GM23338 (cell line): ENCODE measurements around the gene C2orf92. TPM values are rescaled to one million over a fixed set of nuclear protein-coding genes. Genes with fewer than 3 reads are reported as not detected.
"Not testable (repeated sequence)": the region's sequence is repeated elsewhere in the genome, so short reads cannot be mapped to it uniquely, and the experiment has no call there.

Source experiments
- ATAC-seq: fragments of 200-7000 bp; cut with Tn5 transposase; 3 replicates; pipeline ENCODE4 v1.9.1; 2020
- DNase-seq: peaks from one replicate; pipeline ENCODE4 v3.0.0-alpha.2; 2015; ENCODE audit warnings: low spot score
- H2AFZ ChIP-seq: fragments of 200-600 bp; sonication (generic); 2 replicates; pipeline ENCODE4 v1.8.0; 2016; ENCODE audit warnings: antibody characterized with exemption, mild to moderate bottlenecking, moderate library complexity
- H3F3A ChIP-seq: fragments of 200-600 bp; sonication (generic); replicated peaks from 2 replicates; pipeline ENCODE4 v1.8.0; 2017; ENCODE audit warnings: antibody characterized with exemption, mixed run types, low read depth
- H3K27ac ChIP-seq: fragments of 200-600 bp; sonication (generic); 2 replicates; pipeline ENCODE4 v1.6.1; 2016; ENCODE audit warnings: low read depth
- H3K27me3 ChIP-seq: fragments of 200-600 bp; sonication (generic); 2 replicates; pipeline ENCODE4 v1.8.0; 2016; ENCODE audit warnings: mild to moderate bottlenecking, mixed run types, moderate library complexity; ENCODE audit not compliant: insufficient read depth
- H3K36me3 ChIP-seq: fragments of 200-600 bp; sonication (generic); 2 replicates; pipeline ENCODE4 v1.8.0; 2016; ENCODE audit warnings: mild to moderate bottlenecking; ENCODE audit not compliant: insufficient read depth
- H3K4me1 ChIP-seq: fragments of 200-600 bp; sonication (generic); 2 replicates; pipeline ENCODE4 v1.8.0; 2016; ENCODE audit warnings: mild to moderate bottlenecking, moderate library complexity; ENCODE audit not compliant: insufficient read depth
- H3K4me2 ChIP-seq: fragments of 200-600 bp; sonication (generic); 2 replicates; pipeline ENCODE4 v1.7.1; 2017; ENCODE audit warnings: mixed run types
- H3K4me3 ChIP-seq: fragments of 200-600 bp; sonication (generic); 2 replicates; pipeline ENCODE4 v1.6.1; 2016; ENCODE audit warnings: mixed run types
- H3K79me2 ChIP-seq: fragments of 200-600 bp; sonication (generic); replicated peaks from 2 replicates; pipeline ENCODE4 v1.8.0; 2017; ENCODE audit warnings: mild to moderate bottlenecking; ENCODE audit not compliant: insufficient read depth
- H3K9me2 ChIP-seq: fragments of 200-600 bp; sonication (generic); 2 replicates; pipeline ENCODE4 v1.8.0; 2017; ENCODE audit not compliant: insufficient read depth
- H4K20me1 ChIP-seq: fragments of 200-600 bp; sonication (generic); replicated peaks from 2 replicates; pipeline ENCODE4 v1.8.0; 2017; ENCODE audit warnings: mild to moderate bottlenecking; ENCODE audit not compliant: insufficient read depth
- H3K27ac Mint-ChIP-seq: 2 replicates; pipeline ENCODE4 v1.8.0; 2020; ENCODE audit warnings: inconsistent platforms, mild to moderate bottlenecking, moderate library complexity, mixed read lengths
- H3K27me3 Mint-ChIP-seq: 3 replicates; pipeline ENCODE4 v1.8.0; 2022; ENCODE audit warnings: low read depth, mild to moderate bottlenecking, moderate library complexity, mixed read lengths, inconsistent platforms; ENCODE audit not compliant: insufficient read depth, poor library complexity
- H3K36me3 Mint-ChIP-seq: 3 replicates; pipeline ENCODE4 v1.8.0; 2021; ENCODE audit warnings: low read depth, mild to moderate bottlenecking, inconsistent platforms, moderate library complexity, mixed read lengths
- H3K4me1 Mint-ChIP-seq: 3 replicates; pipeline ENCODE4 v1.8.0; 2020; ENCODE audit warnings: mild to moderate bottlenecking, inconsistent platforms, mixed read lengths
- H3K4me3 Mint-ChIP-seq: 3 replicates; pipeline ENCODE4 v1.8.0; 2021; ENCODE audit warnings: moderate library complexity, mild to moderate bottlenecking, inconsistent platforms, mixed read lengths
- H3K9me3 Mint-ChIP-seq: 3 replicates; pipeline ENCODE4 v1.8.0; 2020; ENCODE audit warnings: moderate library complexity, mild to moderate bottlenecking, inconsistent platforms, mixed read lengths
- EZH2 ChIP-seq: fragments of 200-600 bp; sonication (generic); IDR thresholded peaks from one replicate; pipeline ENCODE4 v1.8.0; 2017; ENCODE audit warnings: antibody characterized with exemption, mild to moderate bottlenecking, low read depth; ENCODE audit not compliant: unreplicated experiment
- EZH2phosphoT487 ChIP-seq: fragments of 200-600 bp; sonication (generic); IDR thresholded peaks from one replicate; pipeline ENCODE4 v1.8.1; 2018; ENCODE audit warnings: antibody characterized with exemption; ENCODE audit not compliant: unreplicated experiment
- JUNB ChIP-seq: IDR thresholded peaks from one replicate; pipeline ENCODE4 v1.6.1; 2016; ENCODE audit warnings: antibody characterized with exemption; ENCODE audit not compliant: unreplicated experiment
- POLR2AphosphoS5 ChIP-seq: IDR thresholded peaks from 2 replicates; pipeline ENCODE4 v1.6.1; 2016; ENCODE audit warnings: antibody characterized with exemption, low read depth
- STAT1 ChIP-seq: IDR thresholded peaks from one replicate; pipeline ENCODE4 v1.6.1; 2016; ENCODE audit warnings: antibody characterized with exemption; ENCODE audit not compliant: unreplicated experiment
- ZNF114 ChIP-seq: fragments of 250-450 bp; sonication (Bioruptor Pico); IDR thresholded peaks from 2 replicates; pipeline ENCODE4 v1.5.0; 2020; ENCODE audit warnings: mild to moderate bottlenecking, moderate library complexity
- polyA plus RNA-seq: library from polyadenylated mRNA; unstranded; fragments of >200 nt; fragmentation: Nextera tagmentation; extraction: Ambion mirVana; gene quantifications from 2 replicates; pipeline ENCODE4 v1.2.1, GENCODE V29; 2016
- total RNA-seq: library from RNA; depleted of rRNA; stranded (reverse); fragments of >200 nt; shearing (Covaris generic); gene quantifications from 2 replicates; pipeline ENCODE4 v1.2.3, GENCODE V29; 2014
- TF ChIP-seq, protein P1 (sequence below): IDR thresholded peaks from one replicate; pipeline ENCODE4 v1.6.1; 2018; ENCODE audit warnings: antibody characterized with exemption; ENCODE audit not compliant: unreplicated experiment

Gene C2orf92
- total and polyA plus RNA-seq, 2 experiments from 2014 or later: 1.7 to 2.6 TPM

DNA sequence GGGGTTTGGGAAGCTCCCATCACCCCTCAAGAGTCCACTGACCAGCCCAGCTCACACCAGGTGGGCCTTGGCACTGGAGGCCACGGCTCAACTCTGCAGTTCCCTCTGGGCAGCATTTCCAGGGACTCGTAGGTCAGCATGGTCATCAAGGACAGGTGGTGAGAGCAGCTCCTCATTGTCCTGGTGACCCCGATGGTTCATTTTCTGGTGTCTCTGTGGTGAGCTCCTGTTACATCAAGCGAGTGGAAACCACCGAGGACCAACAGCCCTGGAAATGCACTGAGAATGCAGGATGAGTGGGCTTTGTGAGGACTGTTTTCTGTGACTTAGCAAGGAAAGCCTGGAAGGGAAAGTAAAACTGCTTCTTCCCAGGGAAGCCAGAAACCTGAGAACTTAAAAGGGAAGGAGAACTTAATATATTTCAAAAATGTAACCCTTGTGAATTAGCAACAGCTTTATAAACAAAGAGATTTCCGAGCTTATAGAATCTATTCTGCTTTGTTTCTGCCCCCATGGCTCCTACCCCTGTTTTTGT, 3.2 kb downstream of the C2orf92 start:
- H3K4me1 ChIP-seq, H3K4me3 Mint-ChIP-seq, DNase-seq, H3K27me3 ChIP-seq, H3K9me2 ChIP-seq, H3K27ac Mint-ChIP-seq, H3K4me3 ChIP-seq, H3K4me1 Mint-ChIP-seq, H3K27me3 Mint-ChIP-seq, ATAC-seq, H3K36me3 ChIP-seq, H4K20me1 ChIP-seq, H3K79me2 ChIP-seq, H3F3A ChIP-seq, H3K4me2 ChIP-seq, H3K9me3 Mint-ChIP-seq, H2AFZ ChIP-seq, H3K36me3 Mint-ChIP-seq, H3K27ac ChIP-seq: not testable (repeated sequence)

DNA sequence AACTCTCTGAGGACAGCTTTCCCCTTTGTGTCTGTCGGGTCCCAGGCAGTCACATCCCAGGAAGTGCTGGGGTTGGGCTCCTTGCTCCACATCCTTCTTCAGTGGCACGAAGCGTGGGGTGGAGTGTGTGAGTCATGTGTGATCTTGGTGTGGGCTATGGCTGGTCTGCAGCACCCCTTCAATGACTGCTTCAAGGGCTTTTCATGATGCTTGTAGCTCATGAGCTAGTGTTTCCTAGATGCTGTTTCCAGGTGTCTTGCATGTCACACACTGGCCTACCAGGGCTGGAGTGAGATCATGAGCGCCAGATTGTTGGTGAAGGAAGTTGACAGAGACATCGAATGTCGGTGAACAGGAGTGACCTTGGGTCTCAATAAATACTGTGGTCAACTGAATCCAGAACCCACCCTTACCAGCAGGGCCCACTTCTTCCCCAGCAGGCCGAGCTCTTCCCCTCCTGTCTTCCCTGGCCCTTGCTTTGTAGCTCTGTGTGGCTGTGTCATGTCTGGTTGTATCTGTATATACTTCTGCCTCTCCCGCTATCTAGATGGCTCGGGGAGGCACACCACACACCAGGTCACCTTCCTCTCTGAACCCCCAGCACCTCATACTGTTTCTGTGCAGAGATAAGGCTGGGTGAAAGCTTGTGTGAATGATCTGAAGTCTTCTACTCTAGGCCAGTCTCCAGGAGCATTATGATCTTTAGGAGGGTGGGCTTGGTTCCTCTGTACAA, 3.8 kb downstream of the C2orf92 start:
- no peak for DNase-seq
- Histone ChIP-seq H3K27me3 (no peaks in the 10 kb centered on the region), H3K4me3 (no peak overlapping the region), H3K27ac (no peak overlapping the region), H2AFZ (no peak overlapping the region), H3K4me2 (no peak overlapping the region), H3K9me2 (no peaks in the 10 kb centered on the region), H3K4me1 (peaks cover 7% of the 10 kb centered on the region; the same call in 1 of the 2 replicates), H3F3A (no peaks in the 10 kb centered on the region), H4K20me1 (no peaks in the 10 kb centered on the region), H3K36me3 (no peaks in the 10 kb centered on the region), H3K79me2 (no peaks in the 10 kb centered on the region)
- Mint-ChIP-seq H3K27ac (no peak overlapping the region), H3K27me3 (peaks cover 13% of the 10 kb centered on the region), H3K4me1 (peaks cover 9% of the 10 kb centered on the region; the same call in 2 of the 3 replicates), H3K9me3 (no peaks in the 10 kb centered on the region; the same call in 1 of the 3 replicates), H3K4me3 (no peak overlapping the region), H3K36me3 (peaks cover 11% of the 10 kb centered on the region; the same call in 2 of the 3 replicates)
- TF ChIP-seq STAT1 (no peak), EZH2 (no peak), EZH2phosphoT487 (no peak), POLR2AphosphoS5 (no peak), ZNF114 (CRISPR knock-in tag) (no peak), JUNB (no peak)
- TF ChIP-seq, protein P1, sequence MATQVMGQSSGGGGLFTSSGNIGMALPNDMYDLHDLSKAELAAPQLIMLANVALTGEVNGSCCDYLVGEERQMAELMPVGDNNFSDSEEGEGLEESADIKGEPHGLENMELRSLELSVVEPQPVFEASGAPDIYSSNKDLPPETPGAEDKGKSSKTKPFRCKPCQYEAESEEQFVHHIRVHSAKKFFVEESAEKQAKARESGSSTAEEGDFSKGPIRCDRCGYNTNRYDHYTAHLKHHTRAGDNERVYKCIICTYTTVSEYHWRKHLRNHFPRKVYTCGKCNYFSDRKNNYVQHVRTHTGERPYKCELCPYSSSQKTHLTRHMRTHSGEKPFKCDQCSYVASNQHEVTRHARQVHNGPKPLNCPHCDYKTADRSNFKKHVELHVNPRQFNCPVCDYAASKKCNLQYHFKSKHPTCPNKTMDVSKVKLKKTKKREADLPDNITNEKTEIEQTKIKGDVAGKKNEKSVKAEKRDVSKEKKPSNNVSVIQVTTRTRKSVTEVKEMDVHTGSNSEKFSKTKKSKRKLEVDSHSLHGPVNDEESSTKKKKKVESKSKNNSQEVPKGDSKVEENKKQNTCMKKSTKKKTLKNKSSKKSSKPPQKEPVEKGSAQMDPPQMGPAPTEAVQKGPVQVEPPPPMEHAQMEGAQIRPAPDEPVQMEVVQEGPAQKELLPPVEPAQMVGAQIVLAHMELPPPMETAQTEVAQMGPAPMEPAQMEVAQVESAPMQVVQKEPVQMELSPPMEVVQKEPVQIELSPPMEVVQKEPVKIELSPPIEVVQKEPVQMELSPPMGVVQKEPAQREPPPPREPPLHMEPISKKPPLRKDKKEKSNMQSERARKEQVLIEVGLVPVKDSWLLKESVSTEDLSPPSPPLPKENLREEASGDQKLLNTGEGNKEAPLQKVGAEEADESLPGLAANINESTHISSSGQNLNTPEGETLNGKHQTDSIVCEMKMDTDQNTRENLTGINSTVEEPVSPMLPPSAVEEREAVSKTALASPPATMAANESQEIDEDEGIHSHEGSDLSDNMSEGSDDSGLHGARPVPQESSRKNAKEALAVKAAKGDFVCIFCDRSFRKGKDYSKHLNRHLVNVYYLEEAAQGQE: no peak
- no peak for ATAC-seq
